Measurements from ENCODE around the gene GPX2. TPM values are rescaled to one million over a fixed set of nuclear protein-coding genes. Genes with fewer than 3 reads are reported as not detected.

Gene GPX2
- total RNA-seq, 1 experiment from 2014 or later: not detected

DNA sequence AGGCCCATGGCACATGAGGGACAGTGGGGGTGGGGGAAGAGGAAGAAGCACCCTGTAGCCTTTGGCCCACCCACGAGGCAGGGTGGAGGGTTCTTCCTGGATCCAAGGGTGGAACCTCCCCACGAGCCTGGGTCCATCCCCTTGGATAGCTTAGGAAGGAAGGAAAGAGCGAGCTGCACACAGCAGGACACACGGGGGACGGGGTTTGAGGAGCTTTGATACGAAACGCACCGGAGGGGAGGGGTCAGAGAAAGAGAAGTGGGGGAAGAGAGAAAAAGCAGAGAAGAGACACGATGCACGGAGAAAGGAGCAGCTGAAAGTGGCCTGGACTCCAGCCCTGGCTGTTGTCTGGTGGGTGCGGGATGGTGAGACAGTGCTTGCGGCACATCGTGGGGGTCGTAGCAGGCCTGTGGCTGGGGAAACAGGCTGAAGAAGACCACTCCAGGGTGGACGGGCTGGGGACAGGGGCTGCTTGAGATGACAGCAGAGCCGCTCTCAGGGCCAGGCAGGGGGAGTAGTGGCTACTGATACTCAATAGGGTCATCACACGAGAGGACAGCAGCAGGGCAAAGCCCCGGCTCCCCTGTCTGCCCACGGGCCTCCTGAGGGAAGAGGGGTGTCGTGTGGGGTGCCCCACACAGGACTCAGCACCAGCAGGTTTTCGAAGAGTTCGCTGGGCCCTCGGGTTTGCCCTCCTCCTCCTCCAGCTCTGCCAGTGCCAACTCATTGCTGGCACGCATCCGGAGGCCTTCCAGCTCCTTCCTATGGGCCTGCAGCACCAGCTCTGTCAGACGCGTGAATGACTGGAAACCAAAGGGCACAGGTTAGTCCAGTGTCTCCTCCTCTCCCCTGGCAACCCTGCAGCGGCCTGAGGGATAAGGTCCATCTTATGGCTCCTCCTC, 5.4 kb upstream of the GPX2 start:
- no peak for DNase-seq
- Histone ChIP-seq H3K9me3 (no peaks in the 10 kb centered on the region), H3K36me3 (no peaks in the 10 kb centered on the region), H3K27me3 (no peaks in the 10 kb centered on the region), H3K4me3 (no peak overlapping the region)

DNA sequence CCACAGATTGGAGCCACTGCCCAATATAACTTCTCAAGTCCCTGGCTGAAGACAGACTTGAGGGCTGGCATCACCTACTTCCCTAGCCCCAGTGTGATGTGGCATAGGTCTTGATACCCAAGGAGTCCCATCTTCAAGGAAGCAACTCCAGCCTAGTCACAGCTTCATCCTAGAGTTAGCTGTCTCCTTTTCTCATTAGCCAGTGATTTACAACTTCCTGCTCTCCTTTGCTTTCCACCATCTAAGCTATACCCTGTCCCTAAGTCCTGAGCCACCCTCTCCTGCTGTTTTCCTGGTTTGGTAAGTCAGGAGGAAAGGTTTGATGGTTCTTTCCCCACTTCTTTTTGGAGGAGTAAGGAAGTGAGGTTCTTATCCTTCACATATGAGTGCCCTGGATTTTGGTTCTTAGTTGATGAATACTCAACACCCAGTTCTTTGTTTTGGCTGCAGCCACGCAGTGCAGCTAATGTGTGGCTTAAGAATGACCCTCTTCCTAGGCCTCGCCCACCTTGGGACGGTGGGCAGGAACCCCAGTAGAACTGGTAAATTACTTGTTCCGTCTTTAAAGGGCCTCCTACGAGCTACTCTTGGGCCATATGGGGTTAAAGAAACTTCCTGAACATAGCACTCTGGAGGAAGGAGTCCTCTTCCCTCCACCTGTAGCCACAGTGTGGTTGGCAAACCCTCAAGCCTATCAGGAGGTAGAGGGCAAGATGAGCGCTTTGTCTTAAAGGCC, 3.9 kb upstream of the GPX2 start:
- no peaks in the 10 kb centered on the region for H3K27me3 ChIP-seq
- H3K36me3 ChIP-seq: no peaks in the 10 kb centered on the region
- no peak for DNase-seq
- no peak overlapping the region for H3K4me3 ChIP-seq
- no peaks in the 10 kb centered on the region for H3K9me3 ChIP-seq

DNA sequence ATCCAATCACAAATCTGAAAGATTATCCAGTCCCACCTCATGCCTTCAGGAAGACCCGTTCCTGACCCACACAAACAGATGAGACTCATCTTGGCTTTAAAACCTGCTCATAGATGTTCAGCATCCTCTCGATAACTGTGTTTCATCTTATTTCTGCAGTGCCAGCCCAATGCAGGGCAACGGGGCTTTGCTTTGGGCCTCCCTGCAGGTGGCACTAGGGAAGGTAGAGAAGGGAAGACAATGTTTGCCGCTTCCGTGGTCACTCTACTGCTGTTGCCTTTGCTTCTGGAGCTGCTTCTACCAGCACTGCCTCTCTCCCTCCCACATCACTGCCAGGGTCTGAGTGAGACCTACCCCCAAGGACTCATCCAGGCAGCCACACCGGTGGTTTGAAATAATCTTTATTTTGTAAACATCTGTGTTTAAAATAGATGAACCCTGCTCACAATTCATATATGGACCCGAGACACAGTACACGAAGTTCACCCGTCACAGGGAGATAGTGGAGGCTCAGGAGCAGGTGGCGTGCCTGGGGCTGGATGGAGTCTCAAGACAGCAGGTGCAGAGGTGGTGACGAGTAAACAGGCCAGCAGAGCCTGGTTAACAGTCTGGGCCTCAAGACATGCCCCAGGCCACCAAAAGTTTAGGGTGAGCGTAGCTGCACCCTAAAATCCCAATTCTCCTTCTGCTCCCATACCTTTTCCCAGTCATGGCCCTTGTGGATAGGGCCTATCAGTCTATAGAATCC, 3.1 kb upstream of the GPX2 start:
- Histone ChIP-seq H3K36me3 (no peaks in the 10 kb centered on the region), H3K9me3 (no peaks in the 10 kb centered on the region), H3K4me3 (no peak overlapping the region), H3K27me3 (no peaks in the 10 kb centered on the region)
- no peak for DNase-seq

DNA sequence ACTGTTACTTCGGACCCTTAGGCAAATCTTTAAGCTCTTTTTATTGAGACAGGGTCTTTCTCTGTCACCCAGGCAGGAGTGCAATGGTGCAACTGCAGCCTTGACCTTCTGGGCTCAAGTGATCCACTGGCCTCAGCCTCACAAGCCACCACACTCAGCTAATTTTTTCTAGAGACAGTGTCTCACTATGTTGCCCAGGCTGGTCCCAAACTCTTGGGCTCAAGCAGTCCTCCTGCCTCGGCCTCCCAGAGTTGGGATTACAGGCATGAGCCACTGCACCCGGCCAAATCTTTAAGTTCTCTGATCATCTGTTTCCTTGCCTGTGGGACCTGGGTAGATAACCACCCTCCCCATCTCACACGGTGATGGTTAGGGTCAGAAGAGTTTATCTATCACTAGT, 2.3 kb upstream of the GPX2 start:
- H3K27me3 ChIP-seq: no peaks in the 10 kb centered on the region
- H3K4me3 ChIP-seq: no peak overlapping the region
- H3K36me3 ChIP-seq: no peaks in the 10 kb centered on the region
- no peak for DNase-seq
- H3K9me3 ChIP-seq: no peaks in the 10 kb centered on the region

DNA sequence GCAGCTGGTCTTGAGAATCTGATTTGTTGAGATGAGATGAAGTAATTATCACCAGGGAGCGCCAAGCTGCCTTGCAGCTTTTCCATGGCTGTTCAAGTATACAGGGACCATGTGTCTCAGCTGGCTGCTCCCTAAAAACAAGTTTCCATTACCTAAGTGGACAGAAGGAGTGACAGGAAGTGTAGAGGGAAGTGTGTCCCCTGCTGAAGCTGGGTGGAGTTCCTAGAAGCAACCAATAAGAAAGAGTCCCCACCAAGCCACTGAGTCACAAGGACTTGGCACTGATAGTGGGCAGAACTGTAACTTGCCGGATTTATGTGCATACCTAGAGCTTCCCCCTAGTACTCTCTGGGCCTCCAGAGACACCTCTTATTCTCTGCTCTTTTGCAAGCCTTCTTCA, 1.5 kb upstream of the GPX2 start:
- Histone ChIP-seq H3K36me3 (no peaks in the 10 kb centered on the region), H3K27me3 (no peaks in the 10 kb centered on the region), H3K9me3 (no peaks in the 10 kb centered on the region), H3K4me3 (no peak overlapping the region)
- no peak for DNase-seq

DNA sequence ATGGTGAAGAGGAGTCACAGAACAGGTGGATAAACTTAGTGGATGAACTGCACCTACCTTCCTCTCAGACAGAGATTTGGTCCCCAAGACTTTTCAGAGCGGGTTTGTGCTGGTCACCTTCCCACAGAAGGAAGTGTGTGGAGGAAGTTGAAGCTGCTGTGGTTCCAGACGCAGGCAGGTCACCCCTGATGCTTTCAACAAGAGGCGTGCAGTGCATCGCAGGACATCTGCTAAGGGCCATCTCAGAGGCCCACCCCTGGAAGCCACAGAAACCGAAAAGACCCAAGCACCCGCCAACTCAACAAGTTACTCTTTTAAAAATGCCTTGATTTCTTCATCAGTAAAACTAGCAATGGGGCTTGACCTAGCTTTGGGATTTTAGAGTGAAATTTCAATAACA, 1.0 kb upstream of the GPX2 start:
- DNase-seq: no peak
- H3K4me3 ChIP-seq: no peak overlapping the region
- H3K36me3 ChIP-seq: no peaks in the 10 kb centered on the region
- no peaks in the 10 kb centered on the region for H3K27me3 ChIP-seq
- H3K9me3 ChIP-seq: no peaks in the 10 kb centered on the region

DNA sequence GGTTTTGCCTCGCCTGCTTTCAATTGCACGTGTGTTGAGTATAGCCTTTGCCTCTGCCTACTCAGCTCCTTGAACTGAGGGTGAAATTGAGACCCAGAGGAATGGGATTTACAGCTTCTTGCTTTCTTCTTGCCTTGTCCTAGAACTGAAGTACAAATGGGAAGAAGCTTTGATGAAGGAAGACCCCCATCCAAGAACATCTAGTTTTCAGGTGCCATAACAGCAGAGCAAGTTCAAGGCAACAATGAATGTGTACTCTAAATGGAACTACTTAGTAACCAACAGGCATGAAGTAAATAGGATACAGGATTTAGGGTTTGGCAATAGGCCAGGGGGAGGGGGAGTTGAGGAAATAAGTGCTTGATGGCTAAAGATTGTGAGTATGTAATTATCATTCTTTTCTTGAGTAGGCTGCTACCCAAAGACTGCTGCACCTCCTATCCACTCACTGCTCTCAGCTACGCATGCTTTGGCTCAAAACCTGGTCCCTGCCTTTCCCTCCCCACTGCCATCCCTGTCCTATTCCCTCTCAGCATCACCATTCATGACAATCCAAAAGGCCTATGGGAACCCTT, 2.1 kb downstream of the GPX2 start:
- Histone ChIP-seq H3K36me3 (no peaks in the 10 kb centered on the region), H3K9me3 (no peaks in the 10 kb centered on the region), H3K4me3 (no peak overlapping the region), H3K27me3 (no peaks in the 10 kb centered on the region)
- DNase-seq: no peak

DNA sequence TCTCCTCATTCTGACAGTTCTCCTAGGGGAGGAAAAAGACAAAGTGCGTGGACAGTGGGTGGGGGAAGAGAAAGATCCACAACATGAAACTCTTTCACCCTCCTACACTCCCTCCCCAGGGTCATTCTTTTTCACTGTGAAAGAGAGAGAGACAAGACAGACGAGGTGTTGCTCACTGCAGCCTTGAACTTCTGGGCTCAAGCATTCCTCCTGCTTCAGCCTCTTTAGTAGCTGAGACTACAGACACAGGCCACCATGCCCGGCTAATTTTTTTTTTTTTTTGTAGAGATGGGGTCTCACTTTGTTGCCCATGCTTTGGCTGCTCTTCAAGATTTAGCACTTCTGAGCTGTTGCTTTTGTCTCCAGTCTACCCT, 2.7 kb downstream of the GPX2 start:
- H3K36me3 ChIP-seq: no peaks in the 10 kb centered on the region
- H3K9me3 ChIP-seq: no peaks in the 10 kb centered on the region
- DNase-seq: no peak
- H3K4me3 ChIP-seq: no peak overlapping the region
- H3K27me3 ChIP-seq: no peaks in the 10 kb centered on the region

DNA sequence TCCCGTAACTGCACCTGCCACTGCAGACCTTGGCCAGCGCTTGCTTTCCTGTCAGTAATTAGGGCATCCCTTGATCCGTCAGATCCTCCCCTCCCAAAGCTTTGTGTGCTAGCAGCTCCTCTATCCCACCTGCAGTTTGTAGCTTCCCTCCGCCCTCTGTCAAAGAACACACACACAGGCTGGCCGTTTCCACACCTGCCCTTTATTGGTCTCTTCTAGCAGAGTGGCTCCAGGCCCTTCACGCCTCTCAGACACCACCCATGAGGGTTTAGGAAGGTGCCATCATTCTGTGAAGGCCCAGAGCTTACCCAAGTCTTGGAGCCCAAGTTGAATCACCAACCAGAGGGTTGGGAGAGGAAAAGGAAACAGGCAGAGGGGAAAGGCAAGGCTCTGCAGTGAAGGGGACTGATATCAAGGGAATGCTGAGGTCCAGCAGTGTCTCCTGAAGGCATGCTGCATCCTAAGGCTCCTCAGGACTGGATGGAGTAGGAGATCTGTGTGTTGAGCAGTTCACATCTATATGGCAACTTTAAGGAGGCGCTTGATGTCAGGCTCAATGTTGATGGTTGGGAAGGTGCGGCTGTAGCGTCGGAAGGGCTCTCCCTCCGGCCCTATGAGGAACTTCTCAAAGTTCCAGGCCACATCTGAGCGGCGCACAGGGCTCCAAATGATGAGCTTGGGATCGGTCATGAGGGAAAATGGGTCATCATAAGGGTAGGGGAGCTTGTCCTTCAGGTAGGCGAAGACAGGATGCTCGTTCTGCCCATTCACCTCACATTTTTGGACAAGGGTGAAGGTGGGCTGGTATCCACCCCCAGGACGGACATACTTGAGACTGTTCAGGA, 3.4 kb downstream of the GPX2 start:
- Histone ChIP-seq H3K4me3 (no peak overlapping the region), H3K9me3 (no peaks in the 10 kb centered on the region), H3K36me3 (no peaks in the 10 kb centered on the region), H3K27me3 (no peaks in the 10 kb centered on the region)
- no peak for DNase-seq

DNA sequence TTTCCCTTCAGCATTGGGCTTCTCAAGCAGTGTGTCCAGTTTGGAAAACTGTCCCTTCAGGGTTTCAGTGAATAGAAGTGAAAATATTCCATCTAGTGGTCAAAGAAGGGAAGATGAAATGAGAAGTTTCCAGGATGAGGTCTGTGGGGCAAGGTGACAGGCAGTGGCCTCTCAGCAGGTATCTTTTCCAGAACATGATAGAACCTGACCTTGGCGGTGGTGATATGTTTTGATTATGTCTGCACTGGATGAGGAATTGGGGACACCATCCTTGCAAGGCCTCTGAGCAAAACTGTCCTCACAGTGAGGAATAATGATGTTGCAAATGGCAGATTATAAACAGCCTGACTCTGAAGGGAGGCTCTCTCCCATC, 4.7 kb downstream of the GPX2 start:
- H3K4me3 ChIP-seq: no peak overlapping the region
- no peaks in the 10 kb centered on the region for H3K9me3 ChIP-seq
- H3K36me3 ChIP-seq: peaks cover 9% of the 10 kb centered on the region
- no peaks in the 10 kb centered on the region for H3K27me3 ChIP-seq
- no peak for DNase-seq

DNA sequence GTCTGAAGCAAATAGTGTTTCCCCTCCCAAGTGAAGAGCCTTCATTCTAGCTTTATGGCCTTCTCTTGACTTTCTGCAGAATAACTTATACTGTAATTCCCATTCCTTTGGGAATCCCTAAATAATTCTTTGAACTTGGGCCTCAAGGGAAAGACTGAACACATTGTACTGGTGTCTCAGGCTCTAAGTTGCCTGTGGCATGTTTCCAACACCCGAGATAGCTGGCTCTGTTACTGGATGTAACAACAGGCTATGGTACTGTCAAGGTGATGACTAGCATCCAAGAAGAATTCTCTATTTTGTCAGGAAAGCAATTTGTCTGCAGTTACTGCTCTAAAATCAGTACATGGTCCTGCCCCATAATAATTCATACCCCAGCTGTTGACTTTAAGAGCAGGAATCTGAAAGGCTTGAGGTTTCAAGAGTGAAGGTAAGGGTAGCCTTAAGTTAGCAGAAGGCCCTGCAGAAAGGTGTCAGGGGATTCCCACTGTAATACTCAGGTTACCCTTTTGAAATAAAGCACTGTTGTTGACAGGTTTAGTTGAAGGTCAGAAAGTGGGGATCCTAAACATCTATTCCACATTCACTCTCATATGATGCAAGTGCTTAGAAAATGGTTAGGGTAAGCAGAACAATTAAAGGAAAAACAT, 5.2 kb downstream of the GPX2 start:
- no peak overlapping the region for H3K4me3 ChIP-seq
- no peaks in the 10 kb centered on the region for H3K9me3 ChIP-seq
- H3K36me3 ChIP-seq: peaks cover 10% of the 10 kb centered on the region
- no peaks in the 10 kb centered on the region for H3K27me3 ChIP-seq
- no peak for DNase-seq

DNA sequence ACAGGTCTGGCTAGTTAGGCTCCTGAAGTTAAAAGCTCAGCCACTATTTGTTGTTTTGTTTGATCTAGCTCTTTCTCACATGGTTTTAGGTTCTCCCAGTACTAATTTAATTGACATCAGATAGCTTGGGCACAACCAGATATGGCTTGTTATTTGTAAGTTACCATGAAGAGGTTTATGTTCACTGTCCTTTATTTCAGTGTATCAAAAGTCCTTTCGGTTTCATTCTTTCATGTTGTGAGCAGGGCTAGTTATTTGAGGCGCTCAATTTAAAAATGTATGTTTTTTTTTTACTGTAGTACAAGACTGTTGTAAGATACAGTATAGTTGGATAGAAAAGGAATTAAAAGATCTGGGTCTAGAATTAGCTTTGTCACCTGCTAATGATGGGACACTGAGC, 7.0 kb downstream of the GPX2 start:
- no peak for DNase-seq
- no peaks in the 10 kb centered on the region for H3K27me3 ChIP-seq
- peaks cover 22% of the 10 kb centered on the region for H3K36me3 ChIP-seq
- no peak overlapping the region for H3K4me3 ChIP-seq
- no peaks in the 10 kb centered on the region for H3K9me3 ChIP-seq

DNA sequence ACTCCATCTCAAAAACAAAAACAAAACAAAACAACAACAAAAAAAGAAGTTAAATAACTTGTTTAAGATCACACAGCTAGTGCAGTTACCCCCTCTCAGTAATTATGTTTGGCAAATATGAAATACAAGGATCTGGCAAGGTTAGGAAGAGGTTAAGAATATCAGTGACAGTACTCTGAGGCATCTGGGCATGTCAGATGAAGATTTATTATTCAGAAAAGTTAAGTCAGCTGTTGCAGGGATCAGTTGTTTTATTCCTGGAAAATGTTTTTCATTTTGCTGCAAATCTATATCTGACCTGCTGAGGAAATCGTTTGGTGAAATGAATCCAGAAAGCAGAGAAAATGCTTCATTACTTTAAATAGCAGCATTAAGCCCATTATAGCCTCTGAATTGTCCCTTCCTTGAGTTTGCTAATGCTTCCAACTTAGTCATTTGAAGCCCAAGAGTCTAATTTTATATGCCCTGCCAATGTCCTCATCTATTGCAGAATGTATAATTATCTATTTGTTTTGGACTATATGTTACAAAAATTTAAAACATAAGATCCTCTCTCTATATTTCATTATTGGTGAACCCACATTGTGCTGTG, 8.1 kb downstream of the GPX2 start:
- no peaks in the 10 kb centered on the region for H3K27me3 ChIP-seq

DNA sequence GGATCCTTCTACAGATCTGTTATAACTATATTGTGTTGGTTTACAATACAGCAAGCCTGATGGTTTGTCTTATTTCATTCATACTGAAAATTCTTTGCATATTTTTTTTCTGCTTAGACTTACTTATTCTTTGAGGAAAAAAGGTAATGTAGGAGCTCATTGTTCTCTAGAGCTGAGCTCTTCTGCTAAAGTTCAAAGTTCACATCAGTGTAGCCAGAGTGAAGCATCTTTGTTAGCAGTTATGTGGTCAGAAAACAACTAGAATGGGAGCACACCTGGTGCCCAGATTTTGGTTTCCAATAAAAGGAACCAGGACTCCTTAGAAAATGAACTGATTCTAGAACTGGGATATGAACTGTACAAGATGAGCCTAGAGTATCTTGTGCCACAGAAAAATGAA, 10.3 kb downstream of the GPX2 start:
- Histone ChIP-seq H3K27me3 (no peaks in the 10 kb centered on the region), H3K9me3 (no peaks in the 10 kb centered on the region), H3K4me3 (no peak overlapping the region), H3K36me3 (peaks cover 22% of the 10 kb centered on the region)
- DNase-seq: no peak

More for the DNA sequence above, 8.1 kb downstream of the GPX2 start:
- Histone ChIP-seq H3K36me3 (peaks cover 22% of the 10 kb centered on the region), H3K4me3 (no peak overlapping the region), H3K9me3 (no peaks in the 10 kb centered on the region)
- no peak for DNase-seq

DNA sequence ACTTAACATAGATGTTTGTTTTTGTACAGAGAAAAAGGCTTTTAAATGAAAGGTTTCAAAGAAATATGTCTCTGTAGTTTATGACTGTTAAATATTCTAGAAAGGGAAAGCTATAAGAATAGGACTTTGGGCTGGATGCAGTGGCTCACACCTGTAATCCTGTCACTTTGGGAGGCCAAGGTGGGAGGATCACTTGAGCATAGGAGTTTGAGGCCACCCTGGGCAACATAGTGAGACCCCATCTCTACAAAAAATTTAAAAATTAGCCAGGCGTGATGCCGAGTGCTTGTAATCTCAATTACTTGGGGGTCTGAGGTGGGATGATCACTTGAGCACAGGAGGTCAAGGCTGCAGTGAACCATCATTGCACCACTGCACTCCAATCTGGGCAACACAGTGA, 11.4 kb downstream of the GPX2 start:
- DNase-seq: no peak
- Histone ChIP-seq H3K36me3 (peaks cover 24% of the 10 kb centered on the region), H3K9me3 (no peaks in the 10 kb centered on the region), H3K4me3 (no peak overlapping the region), H3K27me3 (no peaks in the 10 kb centered on the region)
